DOHH2 (cell line): Measurements from ENCODE around the gene SIM1.

Experiments used
- H3F3A ChIP-seq: fragments of 200-600 bp; sonication (generic), shearing (Covaris generic); 2 replicates; pipeline ENCODE4 v1.6.0; 2016; ENCODE audit warnings: antibody characterized with exemption, mild to moderate bottlenecking; ENCODE audit not compliant: control insufficient read depth, insufficient read depth
- H3K27ac ChIP-seq: fragments of 200-600 bp; sonication (generic); 2 replicates; pipeline ENCODE4 v1.5.1; 2014; ENCODE audit warnings: low read depth, mild to moderate bottlenecking, low read length, moderate library complexity
- H3K27me3 ChIP-seq: fragments of 200-600 bp; sonication (generic); 2 replicates; pipeline ENCODE4 v1.6.1; 2014; ENCODE audit warnings: mild to moderate bottlenecking, low read length, mixed read lengths; ENCODE audit not compliant: control insufficient read depth
- H3K36me3 ChIP-seq: fragments of 200-600 bp; sonication (generic); 2 replicates; pipeline ENCODE4 v1.6.1; 2014; ENCODE audit warnings: mild to moderate bottlenecking, low read length, moderate library complexity, mixed read lengths; ENCODE audit not compliant: control insufficient read depth
- H3K4me1 ChIP-seq: fragments of 200-600 bp; sonication (generic); 2 replicates; pipeline ENCODE4 v1.6.1; 2014; ENCODE audit warnings: mild to moderate bottlenecking, low read length, mixed read lengths; ENCODE audit not compliant: control insufficient read depth
- H3K4me2 ChIP-seq: fragments of 200-600 bp; sonication (generic); 2 replicates; pipeline ENCODE4 v1.6.0; 2014; ENCODE audit warnings: mild to moderate bottlenecking, low read length, moderate library complexity
- H3K4me3 ChIP-seq: fragments of 200-600 bp; sonication (generic); 2 replicates; pipeline ENCODE4 v1.5.1; 2014; ENCODE audit warnings: mild to moderate bottlenecking, low read length, mixed read lengths
- H3K79me2 ChIP-seq: fragments of 200-600 bp; sonication (generic); 2 replicates; pipeline ENCODE4 v1.6.1; 2014; ENCODE audit warnings: mild to moderate bottlenecking, low read length, mixed read lengths; ENCODE audit not compliant: control insufficient read depth
- H3K9me2 ChIP-seq: fragments of 200-600 bp; sonication (generic); replicated peaks from 2 replicates; pipeline ENCODE4 v1.6.1; 2014; ENCODE audit warnings: mild to moderate bottlenecking, low read length, mixed read lengths; ENCODE audit not compliant: control insufficient read depth
- H3K9me3 ChIP-seq: fragments of 200-600 bp; sonication (generic); 2 replicates; pipeline ENCODE4 v1.6.1; 2014; ENCODE audit warnings: antibody characterized with exemption, low read length, mixed read lengths; ENCODE audit not compliant: control insufficient read depth, insufficient read depth
- H4K20me1 ChIP-seq: fragments of 200-600 bp; sonication (generic); 2 replicates; pipeline ENCODE4 v1.6.0; 2014; ENCODE audit warnings: low read depth, mild to moderate bottlenecking, antibody characterized with exemption, low read length, moderate library complexity; ENCODE audit not compliant: control insufficient read depth, insufficient read depth
- CTCF ChIP-seq: fragments of 200-600 bp; sonication (generic); IDR thresholded peaks from one replicate; pipeline ENCODE4 v1.5.1; 2014; ENCODE audit warnings: antibody characterized with exemption, mild to moderate bottlenecking, low read depth, low read length; ENCODE audit not compliant: poor library complexity, severe bottlenecking
- EZH2phosphoT487 ChIP-seq: fragments of 200-600 bp; sonication (generic); IDR thresholded peaks from 2 replicates; pipeline ENCODE4 v1.6.1; 2017; ENCODE audit warnings: borderline replicate concordance, mild to moderate bottlenecking, antibody characterized with exemption, low read length, moderate library complexity, mixed read lengths

The SIM1 gene

DNA sequence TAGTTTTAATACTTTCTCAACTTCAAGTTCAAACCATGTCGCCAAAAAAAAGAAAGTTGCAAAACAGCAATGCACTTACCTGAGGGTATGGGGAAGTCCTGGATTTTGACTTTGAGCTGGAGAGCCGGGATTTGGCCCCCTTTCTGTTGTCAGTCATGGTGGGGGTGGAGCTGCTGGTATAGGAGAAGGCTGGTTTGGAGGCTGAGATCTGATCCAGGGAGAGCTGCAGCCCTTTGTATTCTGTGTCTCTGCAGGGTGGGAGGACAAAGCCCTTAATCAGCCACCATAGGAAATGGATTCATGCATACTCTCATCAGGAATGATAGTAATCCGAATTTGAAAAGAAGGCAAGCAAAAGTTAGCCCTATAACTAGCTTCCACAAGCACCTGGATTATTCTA is 44.0 kb downstream of the SIM1 start:
- TF ChIP-seq EZH2phosphoT487 (no peak), CTCF (no peak)
- Histone ChIP-seq H3K79me2 (no peaks in the 10 kb centered on the region), H3K9me2 (no peaks in the 10 kb centered on the region), H3K4me1 (no peaks in the 10 kb centered on the region), H4K20me1 (no peaks in the 10 kb centered on the region), H3K4me2 (no peak overlapping the region), H3F3A (no peaks in the 10 kb centered on the region), H3K36me3 (no peaks in the 10 kb centered on the region), H3K4me3 (no peak overlapping the region), H3K27me3 (no peaks in the 10 kb centered on the region), H3K27ac (no peak overlapping the region), H3K9me3 (no peaks in the 10 kb centered on the region)

GRCh38 chr6:100417036-100417435 is 47.7 kb downstream of the SIM1 start:
- no peaks in the 10 kb centered on the region for H3F3A ChIP-seq
- H3K36me3 ChIP-seq, result no peaks in the 10 kb centered on the region
- H3K9me2 ChIP-seq, result no peaks in the 10 kb centered on the region
- no peak overlapping the region for H3K4me2 ChIP-seq
- no peaks in the 10 kb centered on the region for H4K20me1 ChIP-seq
- no peak for TF ChIP-seq EZH2phosphoT487
- TF ChIP-seq CTCF, result no peak
- no peak overlapping the region for H3K4me3 ChIP-seq
- H3K4me1 ChIP-seq, result no peaks in the 10 kb centered on the region
- no peaks in the 10 kb centered on the region for H3K79me2 ChIP-seq
- no peaks in the 10 kb centered on the region for H3K27me3 ChIP-seq
- no peak overlapping the region for H3K27ac ChIP-seq
- no peaks in the 10 kb centered on the region for H3K9me3 ChIP-seq

GRCh38 chr6:100415768-100416167 is 49.0 kb downstream of the SIM1 start:
- H3K9me3 ChIP-seq, result no peaks in the 10 kb centered on the region
- no peak for TF ChIP-seq CTCF
- TF ChIP-seq EZH2phosphoT487, result no peak
- no peaks in the 10 kb centered on the region for H4K20me1 ChIP-seq
- H3K27ac ChIP-seq, result no peak overlapping the region
- no peak overlapping the region for H3K4me3 ChIP-seq
- no peaks in the 10 kb centered on the region for H3F3A ChIP-seq
- H3K4me2 ChIP-seq, result no peak overlapping the region
- H3K27me3 ChIP-seq, result no peaks in the 10 kb centered on the region
- no peaks in the 10 kb centered on the region for H3K79me2 ChIP-seq
- no peaks in the 10 kb centered on the region for H3K9me2 ChIP-seq
- H3K36me3 ChIP-seq, result no peaks in the 10 kb centered on the region
- H3K4me1 ChIP-seq, result no peaks in the 10 kb centered on the region

- Histone ChIP-seq H3F3A (no peaks in the 10 kb centered on the region), H3K36me3 (no peaks in the 10 kb centered on the region), H3K4me3 (no peak overlapping the region), H3K9me2 (no peaks in the 10 kb centered on the region), H3K27ac (no peak overlapping the region), H3K4me1 (no peaks in the 10 kb centered on the region), H3K79me2 (no peaks in the 10 kb centered on the region), H4K20me1 (no peaks in the 10 kb centered on the region), H3K27me3 (no peaks in the 10 kb centered on the region), H3K4me2 (no peak overlapping the region), H3K9me3 (no peaks in the 10 kb centered on the region)
- no peak for TF ChIP-seq EZH2phosphoT487
- no peak for TF ChIP-seq CTCF
Measured at GRCh38 chr6:100412872-100413271, 51.8 kb downstream of the SIM1 start.
